NCI-H2196 treated with DMSO at 0.1 percent for 48 hours (cell line): ENCODE results near the gene OCA2.
"Not testable (repeated sequence)": the region's sequence is repeated elsewhere in the genome, so short reads cannot be mapped to it uniquely, and the experiment has no call there.

Source experiments
- DNase-seq: peaks from one replicate; lab custom pipeline; 2025; ENCODE audit not compliant: unreplicated experiment; lab: John Stamatoyannopoulos, UW

OCA2 gene

GRCh38 chr15:27958911-27959578 lies 140.1 kb downstream of the OCA2 start:
- DNase-seq: no peak

GRCh38 chr15:27956285-27956684 lies 142.8 kb downstream of the OCA2 start:
- DNase-seq: no peak

GRCh38 chr15:27955087-27955486 lies 144.0 kb downstream of the OCA2 start:
- DNase-seq: no peak

- not testable (repeated sequence) for DNase-seq
These were observed 146.5 kb downstream of the OCA2 start for GRCh38 chr15:27952593-27952992.

GRCh38 chr15:27951191-27951890 lies 147.8 kb downstream of the OCA2 start:
- no peak for DNase-seq

- no peak for DNase-seq
These were observed 150.0 kb downstream of the OCA2 start for GRCh38 chr15:27949089-27949488.

GRCh38 chr15:27939246-27939645 lies 159.9 kb downstream of the OCA2 start:
- DNase-seq: no peak

GRCh38 chr15:27937851-27938250 lies 161.3 kb downstream of the OCA2 start:
- no peak for DNase-seq

- no peak for DNase-seq
These were observed 163.0 kb downstream of the OCA2 start for GRCh38 chr15:27936164-27936563.

GRCh38 chr15:27935328-27935727 lies 163.8 kb downstream of the OCA2 start:
- DNase-seq: no peak

GRCh38 chr15:27934782-27935181 lies 164.3 kb downstream of the OCA2 start:
- DNase-seq: no peak

- DNase-seq: no peak
These were observed 165.6 kb downstream of the OCA2 start for GRCh38 chr15:27933562-27933961.

GRCh38 chr15:27932600-27932999 lies 166.5 kb downstream of the OCA2 start:
- no peak for DNase-seq

- DNase-seq: no peak
These were observed 170.7 kb downstream of the OCA2 start for GRCh38 chr15:27928386-27928785.

GRCh38 chr15:27912283-27912682 lies 186.8 kb downstream of the OCA2 start:
- DNase-seq: no peak

- no peak for DNase-seq
These were observed 192.3 kb downstream of the OCA2 start for GRCh38 chr15:27906802-27907201.

- DNase-seq: no peak
These were observed 195.7 kb downstream of the OCA2 start for GRCh38 chr15:27903405-27903804.

- no peak for DNase-seq
These were observed 196.3 kb downstream of the OCA2 start for GRCh38 chr15:27902680-27903385.

- no peak for DNase-seq
These were observed 199.4 kb downstream of the OCA2 start for GRCh38 chr15:27899583-27900285.

GRCh38 chr15:27897481-27897880 lies 201.6 kb downstream of the OCA2 start:
- DNase-seq: no peak

- no peak for DNase-seq
These were observed 204.5 kb downstream of the OCA2 start for GRCh38 chr15:27894645-27895044.

GRCh38 chr15:27889258-27889657 lies 209.9 kb downstream of the OCA2 start:
- no peak for DNase-seq
